Inferior parietal cortex (tissue), 1 donor: ENCODE results near the gene CCDC51.

Experiments
- DNase-seq: peaks from one replicate; pipeline ENCODE4 v3.0.0-alpha.2; 2016; ENCODE audit errors: extremely low spot score

The CCDC51 gene

GRCh38 chr3:48419149-48419548 lies 20.8 kb downstream of the CCDC51 start:
- DNase-seq, result no peak

GRCh38 chr3:48418651-48419050 lies 21.3 kb downstream of the CCDC51 start:
- DNase-seq, result no peak

- DNase-seq, result no peak
Measured at GRCh38 chr3:48418140-48418539, 21.8 kb downstream of the CCDC51 start.

DNA sequence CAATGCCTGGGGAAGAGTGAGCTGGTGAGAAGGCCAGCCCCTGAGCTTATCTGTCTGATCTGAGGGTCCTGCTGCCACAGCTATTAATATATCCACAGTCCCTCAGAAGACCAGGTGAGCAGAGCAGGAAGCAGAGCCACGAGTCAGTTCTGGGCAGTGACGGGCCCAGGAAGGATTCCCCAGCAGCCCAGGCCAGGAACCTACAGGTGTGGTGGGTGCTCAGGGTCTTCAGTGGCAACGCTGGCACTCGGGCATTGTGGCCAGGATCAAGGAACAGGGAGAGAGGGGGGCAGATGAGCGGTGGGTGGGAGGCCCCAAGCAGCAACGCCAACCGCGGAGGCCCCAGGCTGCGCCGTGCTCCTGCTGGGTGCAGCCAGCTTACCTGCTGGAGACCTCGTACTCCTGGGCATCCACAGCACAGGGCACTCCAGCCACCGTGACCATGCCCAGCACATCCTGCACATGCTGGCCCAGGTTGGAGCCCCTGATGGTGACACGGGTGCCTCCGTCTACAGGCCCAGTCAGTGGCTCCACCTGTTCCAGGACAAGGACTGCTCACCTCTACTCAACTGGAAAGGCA lies 22.3 kb downstream of the CCDC51 start:
- DNase-seq, result no peak

GRCh38 chr3:48416546-48416945 lies 23.4 kb downstream of the CCDC51 start:
- DNase-seq, result no peak

DNA sequence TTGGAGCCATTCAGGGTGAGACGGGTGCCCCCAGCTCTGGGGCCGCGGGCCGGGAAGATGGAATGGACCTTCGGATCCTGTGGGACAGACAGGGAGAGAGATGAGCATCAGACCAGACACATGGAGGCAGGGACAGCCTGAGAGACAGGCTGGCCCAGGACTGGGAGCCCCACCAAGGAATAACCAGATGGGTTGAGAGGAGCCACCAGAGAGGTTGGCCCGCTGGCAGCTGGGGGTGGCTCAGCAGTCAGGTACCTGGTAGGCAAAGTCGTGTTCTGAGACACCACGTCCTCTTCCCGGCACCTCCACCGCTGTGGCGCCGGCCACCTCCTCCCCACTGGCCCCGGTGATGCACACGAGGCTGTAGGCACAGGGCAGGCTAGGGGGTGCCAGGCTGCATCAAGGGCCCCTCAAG lies 23.8 kb downstream of the CCDC51 start:
- no peak for DNase-seq

GRCh38 chr3:48415251-48415953 lies 24.5 kb downstream of the CCDC51 start:
- DNase-seq, result no peak

DNA sequence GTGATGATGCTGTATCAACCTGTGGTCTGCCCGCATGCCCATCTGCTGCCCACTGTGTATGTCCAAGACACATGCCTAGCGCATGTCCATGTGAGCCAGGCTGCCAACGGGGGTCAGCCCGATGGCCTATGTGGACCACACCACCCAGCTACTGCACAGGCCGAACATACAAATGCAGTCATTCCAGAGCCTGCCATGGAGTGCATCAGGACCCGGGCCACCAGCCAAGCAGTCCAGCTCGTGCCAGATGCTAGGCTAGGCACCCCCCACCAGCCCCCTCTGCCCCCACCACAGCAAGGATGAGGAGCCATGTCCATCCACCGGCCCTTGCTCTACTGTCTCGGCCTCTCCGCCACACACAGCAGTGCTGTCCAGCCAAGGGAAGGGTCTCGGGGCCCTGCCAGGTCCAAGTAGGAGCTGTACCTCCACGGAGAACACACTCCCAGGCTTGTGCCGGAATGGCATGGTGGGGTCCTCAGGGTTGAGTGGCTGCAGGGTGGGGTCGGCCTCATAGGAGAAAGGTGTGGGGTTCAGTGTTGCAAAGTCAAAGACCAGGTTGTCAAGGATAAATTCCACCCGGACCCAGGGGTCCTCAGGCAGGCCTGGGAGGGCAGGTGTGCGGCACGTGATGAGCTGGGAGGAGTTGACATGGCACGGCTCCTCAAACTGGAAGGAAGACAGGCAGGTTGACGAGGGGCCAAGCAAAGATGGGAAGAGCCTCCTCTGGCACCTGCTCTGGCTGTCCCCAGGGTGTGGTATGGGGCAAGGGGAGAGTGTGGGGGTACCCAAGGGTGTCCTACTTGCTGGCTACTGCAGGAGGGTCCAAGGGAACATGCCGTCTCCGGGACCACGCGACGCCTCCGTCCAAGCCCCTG lies 25.3 kb downstream of the CCDC51 start:
- DNase-seq, result no peak

DNA sequence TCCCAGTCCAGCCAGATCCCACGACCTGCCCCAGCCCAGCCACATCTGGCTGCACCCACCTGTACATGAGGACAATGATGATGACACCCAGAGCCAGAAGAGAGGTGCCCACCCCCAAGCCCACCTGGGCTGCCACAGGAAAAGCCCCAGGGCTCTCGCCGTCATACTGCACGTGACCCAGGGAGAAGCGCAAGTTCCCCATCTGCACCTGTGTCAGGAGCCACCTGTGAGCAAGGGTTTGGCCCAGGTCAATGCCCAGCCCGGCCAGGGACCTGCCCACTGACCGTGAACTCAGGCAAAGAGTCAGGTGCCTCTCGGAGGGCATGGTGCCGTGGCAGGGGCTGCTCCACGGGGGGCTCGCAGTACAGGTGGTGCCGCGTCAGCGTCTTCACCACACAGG lies 26.3 kb downstream of the CCDC51 start:
- no peak for DNase-seq

- no peak for DNase-seq
Measured at GRCh38 chr3:48413086-48413485, 26.8 kb downstream of the CCDC51 start.

GRCh38 chr3:48412375-48413001 lies 27.4 kb downstream of the CCDC51 start:
- DNase-seq, result no peak

DNA sequence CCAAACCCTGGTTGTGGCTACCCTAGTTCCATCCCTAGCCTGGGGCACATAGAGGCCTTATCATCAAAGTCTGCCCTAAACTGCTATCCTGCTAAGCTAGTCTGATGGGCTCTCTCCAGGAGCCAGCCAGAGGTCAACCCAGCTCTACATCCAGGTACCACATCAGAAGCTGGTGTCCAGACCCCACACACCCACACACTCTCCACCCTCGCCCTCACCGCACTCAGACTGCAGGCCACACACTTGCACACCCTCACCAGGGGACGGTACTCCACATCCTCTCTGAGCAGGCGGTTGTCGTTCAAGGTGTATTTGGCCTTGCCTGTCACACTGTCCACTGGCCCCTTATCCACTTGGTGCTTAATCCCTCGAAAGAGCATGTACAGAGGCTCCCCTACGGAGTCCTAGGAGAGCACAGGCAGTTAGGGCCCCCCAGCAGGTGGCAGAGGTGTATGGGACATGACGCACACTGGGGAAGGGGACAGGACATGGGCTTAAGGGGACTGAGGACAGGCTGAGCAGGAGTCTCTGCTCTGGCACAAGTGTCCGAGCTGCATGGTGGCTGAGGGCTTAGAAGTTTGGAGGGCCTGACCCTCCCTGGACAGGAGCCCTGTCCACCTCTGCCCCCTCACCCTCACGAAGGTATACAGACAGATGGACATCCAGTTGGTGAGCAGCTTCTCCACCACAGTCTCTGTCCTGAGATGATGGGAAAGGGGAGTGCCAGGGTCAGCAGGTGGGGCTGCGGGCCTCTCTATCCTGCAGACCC lies 28.1 kb downstream of the CCDC51 start:
- DNase-seq, result no peak

GRCh38 chr3:48411041-48411588 lies 28.8 kb downstream of the CCDC51 start:
- no peak for DNase-seq

DNA sequence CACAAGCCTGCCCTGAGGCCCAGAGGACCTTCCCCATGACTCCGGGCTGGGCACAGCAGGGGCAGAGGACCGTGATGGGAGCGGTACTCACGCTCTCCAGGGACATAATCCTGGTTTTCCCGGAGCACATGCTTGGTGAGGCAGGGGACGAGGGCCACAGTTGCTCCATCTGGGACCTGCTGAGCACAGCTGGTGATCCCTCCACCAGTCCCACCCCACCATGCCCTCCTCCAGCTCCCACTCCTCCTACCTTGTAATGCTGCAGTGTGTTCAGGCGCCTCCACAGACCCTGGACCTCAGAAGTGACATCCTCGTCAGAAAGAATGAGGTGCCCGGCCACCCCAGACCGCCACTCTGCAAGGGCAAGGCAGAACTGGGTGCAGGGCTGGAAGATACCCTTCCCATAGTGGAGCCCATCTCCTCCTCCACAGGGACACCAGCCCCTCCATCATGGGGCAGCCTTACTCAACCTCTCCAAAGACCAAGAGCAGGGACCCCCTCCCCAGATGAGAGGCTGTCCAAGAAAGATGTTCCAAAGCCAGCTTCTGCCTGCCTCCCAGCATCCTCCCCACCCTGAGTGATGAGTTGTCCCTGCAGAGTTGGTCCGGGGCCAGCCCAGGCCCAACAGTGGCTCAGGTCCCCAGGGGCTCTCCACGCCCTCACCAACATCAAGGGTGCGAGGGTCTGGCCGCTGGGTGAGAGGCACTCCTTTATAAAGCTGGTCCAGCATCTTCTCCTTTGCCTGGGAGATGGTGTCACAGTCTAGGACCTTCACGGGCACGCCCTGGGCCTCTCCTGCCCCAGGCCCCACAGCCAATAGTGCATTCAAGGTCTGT lies 29.5 kb downstream of the CCDC51 start:
- DNase-seq, result no peak

DNA sequence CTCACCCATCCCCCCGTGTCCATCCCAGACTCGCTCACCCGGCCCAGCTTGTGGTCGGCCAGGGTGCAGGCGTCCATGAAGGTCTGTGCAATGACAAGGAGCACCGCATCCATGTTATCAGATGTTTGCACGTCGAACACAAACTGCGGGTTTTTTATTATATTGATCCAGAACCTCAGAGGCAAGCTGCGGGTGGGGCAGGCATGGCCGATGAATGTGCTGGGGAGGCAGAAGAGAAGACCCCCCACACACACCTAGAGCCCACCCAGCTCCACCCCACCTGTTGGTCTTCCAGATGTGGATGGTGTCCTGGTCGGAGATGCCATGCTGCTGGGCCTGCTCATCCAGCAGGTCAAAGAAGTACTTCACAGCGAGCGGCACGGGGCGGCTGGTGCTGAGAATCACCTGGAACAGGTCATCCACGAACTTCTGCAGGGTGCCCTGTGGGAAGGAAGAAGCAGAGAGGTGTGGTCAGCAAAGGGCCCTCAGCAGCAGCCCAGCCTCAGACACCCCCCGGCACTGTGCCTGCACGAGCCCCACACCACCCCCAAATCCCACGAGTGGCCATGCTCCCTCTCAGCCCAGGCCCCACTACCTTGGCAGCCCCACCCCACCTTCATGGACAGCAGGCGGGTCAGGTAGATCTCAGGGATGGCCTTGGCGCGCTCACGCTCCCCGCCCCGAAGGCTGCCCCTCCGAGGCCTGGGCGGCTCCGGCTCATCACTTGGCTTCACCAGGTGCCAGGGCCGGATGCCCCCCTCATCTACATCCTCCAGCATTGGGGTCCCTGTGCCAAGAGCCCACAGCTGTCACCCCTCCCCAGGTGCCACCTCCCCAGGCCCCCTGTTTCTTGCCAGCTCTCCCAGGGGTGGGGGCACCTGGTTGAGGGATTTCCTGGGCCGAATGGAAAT lies 30.4 kb downstream of the CCDC51 start:
- no peak for DNase-seq

- no peak for DNase-seq
Measured at GRCh38 chr3:48408823-48409281, 31.1 kb downstream of the CCDC51 start.

GRCh38 chr3:48407542-48408099 lies 32.3 kb downstream of the CCDC51 start:
- DNase-seq, result no peak
